Cardiac fibroblast (primary cell): ENCODE measurements around the gene PRTFDC1.
"Not testable (repeated sequence)": the region's sequence is repeated elsewhere in the genome, so short reads cannot be mapped to it uniquely, and the experiment has no call there.

Experiments used
- DNase-seq, 2 donors: peaks; one replicate each; pipeline versions ENCODE4 v3.0.0 to v3.0.0-alpha.2; 2010; ENCODE audit warnings: low read depth in 2 of 2
- H3K4me3 ChIP-seq, 2 donors: replicated peaks in 1 of 2; 1 replicate in 1 of 2; 2 replicates in 1 of 2; pipeline ENCODE4 v1.5.1; 2011; ENCODE audit warnings: low read depth in 2 of 2, low read length in 2 of 2, mild to moderate bottlenecking in 2 of 2, moderate library complexity in 1 of 2
- CTCF ChIP-seq: IDR thresholded peaks from one replicate; pipeline ENCODE4 v1.5.1; 2011; ENCODE audit warnings: low read depth, mild to moderate bottlenecking, low read length, inconsistent platforms

The PRTFDC1 gene

GRCh38 chr10:24925799-24926198 is 26.6 kb downstream of the PRTFDC1 start:
- no peak overlapping the region for H3K4me3 ChIP-seq
- no peak for DNase-seq
- no peak for TF ChIP-seq CTCF

- not testable (repeated sequence) for H3K4me3 ChIP-seq, DNase-seq
Observed at GRCh38 chr10:24924483-24924882, 27.9 kb downstream of the PRTFDC1 start.

GRCh38 chr10:24922222-24922868 is 30.1 kb downstream of the PRTFDC1 start:
- not testable (repeated sequence) for H3K4me3 ChIP-seq
- DNase-seq: peak in 1 of 2 donors; percentile 50

- H3K4me3 ChIP-seq: no peak overlapping the region
- peak; percentile 96 to 97 for DNase-seq
- TF ChIP-seq CTCF: no peak
Observed at GRCh38 chr10:24920907-24921881, 31.2 kb downstream of the PRTFDC1 start.

- H3K4me3 ChIP-seq, DNase-seq: not testable (repeated sequence)
Observed at GRCh38 chr10:24920192-24920591, 32.2 kb downstream of the PRTFDC1 start.

GRCh38 chr10:24919629-24920028 is 32.8 kb downstream of the PRTFDC1 start:
- not testable (repeated sequence) for DNase-seq, H3K4me3 ChIP-seq

GRCh38 chr10:24917979-24918378 is 34.4 kb downstream of the PRTFDC1 start:
- DNase-seq: no peak
- no peak for TF ChIP-seq CTCF
- H3K4me3 ChIP-seq: no peak overlapping the region

GRCh38 chr10:24917493-24917892 is 34.9 kb downstream of the PRTFDC1 start:
- H3K4me3 ChIP-seq: no peak overlapping the region
- DNase-seq: no peak
- TF ChIP-seq CTCF: no peak

GRCh38 chr10:24916365-24916764 is 36.0 kb downstream of the PRTFDC1 start:
- TF ChIP-seq CTCF: no peak
- no peak for DNase-seq
- no peak overlapping the region for H3K4me3 ChIP-seq
